Heart left ventricle (tissue), 16 donors: ENCODE measurements around the gene LOC101059915.

Experiments
- ATAC-seq, 4 donors: fragments of 200-7000 bp; cut with Tn5 transposase; one replicate each; pipeline ENCODE4 v1.9.1; 2020 to 2022; ENCODE audit warnings: moderate library complexity in 4 of 4, mild to moderate bottlenecking in 3 of 4, moderate number of reproducible peaks in 1 of 4
- DNase-seq, 5 donors: peaks; one replicate each; pipeline ENCODE4 v3.0.0-alpha.2; 2020
- H3K27ac ChIP-seq, 12 donors: fragments of 200-600 bp; sonication (generic) in 4 of 12; one replicate each; pipeline versions ENCODE4 v1.5.0 to v1.8.0; 2016 to 2022; ENCODE audit warnings: mild to moderate bottlenecking in 2 of 12
- H3K27me3 ChIP-seq, 9 donors: fragments of 200-600 bp; sonication (generic) in 2 of 9; one replicate each; pipeline versions ENCODE4 v1.5.1 to v1.8.0; 2016 to 2022; ENCODE audit warnings: mild to moderate bottlenecking in 3 of 9
- H3K36me3 ChIP-seq, 9 donors: fragments of 200-600 bp; sonication (generic) in 2 of 9; one replicate each; pipeline versions ENCODE4 v1.5.0 to v1.8.0; 2018 to 2022; ENCODE audit warnings: mild to moderate bottlenecking in 2 of 9
- H3K4me1 ChIP-seq, 12 donors: fragments of 200-600 bp; sonication (generic) in 4 of 12; one replicate each; pipeline versions ENCODE4 v1.5.0 to v1.8.0; 2016 to 2022; ENCODE audit warnings: mild to moderate bottlenecking in 3 of 12
- H3K4me3 ChIP-seq, 12 donors: fragments of 200-600 bp; sonication (generic) in 4 of 12; one replicate each; pipeline versions ENCODE4 v1.5.0 to v1.8.0; 2017 to 2022; ENCODE audit warnings: mild to moderate bottlenecking in 9 of 12, moderate library complexity in 4 of 12
- H3K9me3 ChIP-seq, 12 donors: fragments of 200-600 bp; sonication (generic) in 4 of 12; one replicate each; pipeline versions ENCODE4 v1.5.0 to v1.8.0; 2016 to 2022; ENCODE audit warnings: mild to moderate bottlenecking in 1 of 12
- POLR2A ChIP-seq, 2 donors: fragments of 450-650 bp; IDR thresholded peaks; one replicate each; pipeline ENCODE4 v1.6.1; 2017; ENCODE audit warnings: antibody characterized with exemption in 2 of 2, mild to moderate bottlenecking in 2 of 2, moderate library complexity in 2 of 2
- WGBS, 4 donors: extraction: QIAGEN DNeasy Blood & Tissue Kit in 2 of 4; methylation state at CpG; one replicate each; pipeline versions ENCODE4 v1.1.5 to v1.1.7; 2013 to 2018; 5-methylcytosine and 5-hydroxymethylcytosine counted together
- intact Hi-C, 10 donors: fragments of 100-400 bp; cut with DNase I; formaldehyde crosslinking; loops; one replicate each; pipeline versions ENCODE4 v1.11.1 to v1.14.2; 2022
- TF ChIP-seq, protein P1 (sequence below), 12 donors: fragments of 200-600 bp; sonication (generic) in 4 of 12; IDR thresholded peaks; one replicate each; pipeline versions ENCODE4 v1.5.0 to v1.8.0; 2018 to 2022; ENCODE audit warnings: antibody characterized with exemption in 12 of 12, mild to moderate bottlenecking in 5 of 12
- donor health status: ischemic (EF 13 %, LVEDD 7.1; RV severe dilation, severe dysfunction).
- donor health status: healthy with polysubstance abuse.
- donor health status: DM: no; HTN: yes; CAD: no.
- donor health status: DM: no; HTN: no; CAD: no.
- donor health status: ischemic (EF 25% LVEDD 6.9; RV normal size, moderate dysfunction).
- donor health status: ischemic (EF 25% LVEDD 5.7; RV mildly dilated, moderate dysfunction).
- donor health status: healthy.
- donor health status: DM: yes; HTN: yes; CAD: no.
- donor health status: ischemic (EF 35%, LVEDD 5.7; RV mildly dilated, moderate dysfunction).
- donor health status: nonischemic (EF 11% LVEDD 7.7; RV severe dilation, severe dysfunction).
- donor health status: DM: yes; HTN: yes; CAD: no.
- donor health status: PGD.
- donor health status: ischemic (EF 29% LVEDD 5.4; RV normal size, mild dysfunction).
- donor health status: nonischemic (EF 23%, LVEDD 6.1; RV moderate dilation, normal function).

LOC101059915 gene

GRCh38 chrX:71626576-71626975 lies 40.8 kb upstream of the LOC101059915 start:
- Histone ChIP-seq H3K9me3 (no peaks in the 10 kb centered on the region), H3K36me3 (no peaks in the 10 kb centered on the region), H3K27ac (no peak overlapping the region), H3K4me3 (no peak overlapping the region), H3K27me3 (no peaks in the 10 kb centered on the region), H3K4me1 (peaks cover 0 to 20% (median 14%) of the 10 kb centered on the region in 12 donors)
- TF ChIP-seq, protein P1, sequence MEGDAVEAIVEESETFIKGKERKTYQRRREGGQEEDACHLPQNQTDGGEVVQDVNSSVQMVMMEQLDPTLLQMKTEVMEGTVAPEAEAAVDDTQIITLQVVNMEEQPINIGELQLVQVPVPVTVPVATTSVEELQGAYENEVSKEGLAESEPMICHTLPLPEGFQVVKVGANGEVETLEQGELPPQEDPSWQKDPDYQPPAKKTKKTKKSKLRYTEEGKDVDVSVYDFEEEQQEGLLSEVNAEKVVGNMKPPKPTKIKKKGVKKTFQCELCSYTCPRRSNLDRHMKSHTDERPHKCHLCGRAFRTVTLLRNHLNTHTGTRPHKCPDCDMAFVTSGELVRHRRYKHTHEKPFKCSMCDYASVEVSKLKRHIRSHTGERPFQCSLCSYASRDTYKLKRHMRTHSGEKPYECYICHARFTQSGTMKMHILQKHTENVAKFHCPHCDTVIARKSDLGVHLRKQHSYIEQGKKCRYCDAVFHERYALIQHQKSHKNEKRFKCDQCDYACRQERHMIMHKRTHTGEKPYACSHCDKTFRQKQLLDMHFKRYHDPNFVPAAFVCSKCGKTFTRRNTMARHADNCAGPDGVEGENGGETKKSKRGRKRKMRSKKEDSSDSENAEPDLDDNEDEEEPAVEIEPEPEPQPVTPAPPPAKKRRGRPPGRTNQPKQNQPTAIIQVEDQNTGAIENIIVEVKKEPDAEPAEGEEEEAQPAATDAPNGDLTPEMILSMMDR (IDR thresholded peaks at IDR 0.05), result no peak
- TF ChIP-seq POLR2A (IDR thresholded peaks at IDR 0.05), result no peak
- WGBS, 4 donors, result 78 to 90% (median 84%) methylated on average over 3 to 6 of the region's 6 CpGs
- intact Hi-C loops, result no loop called here
- ATAC-seq (no peak), DNase-seq (no peak)

GRCh38 chrX:71627588-71628404 lies 39.5 kb upstream of the LOC101059915 start:
- 83 to 89% (median 83%) methylated on average over 14 of the region's 14 CpGs for WGBS, 4 donors
- intact Hi-C loops, result no loop called here
- TF ChIP-seq POLR2A (IDR thresholded peaks at IDR 0.05), result no peak
- TF ChIP-seq, protein P1 (IDR thresholded peaks at IDR 0.05), result no peak
- H3K27ac ChIP-seq, result no peak overlapping the region
- H3K4me3 ChIP-seq, result no peak overlapping the region
- H3K36me3 ChIP-seq, result no peaks in the 10 kb centered on the region
- no peaks in the 10 kb centered on the region for H3K9me3 ChIP-seq
- DNase-seq (no peak), ATAC-seq (no peak)
- H3K4me1 ChIP-seq, result peaks cover 0 to 10% (median 6%) of the 10 kb centered on the region in 12 donors
- H3K27me3 ChIP-seq, result no peaks in the 10 kb centered on the region

DNA sequence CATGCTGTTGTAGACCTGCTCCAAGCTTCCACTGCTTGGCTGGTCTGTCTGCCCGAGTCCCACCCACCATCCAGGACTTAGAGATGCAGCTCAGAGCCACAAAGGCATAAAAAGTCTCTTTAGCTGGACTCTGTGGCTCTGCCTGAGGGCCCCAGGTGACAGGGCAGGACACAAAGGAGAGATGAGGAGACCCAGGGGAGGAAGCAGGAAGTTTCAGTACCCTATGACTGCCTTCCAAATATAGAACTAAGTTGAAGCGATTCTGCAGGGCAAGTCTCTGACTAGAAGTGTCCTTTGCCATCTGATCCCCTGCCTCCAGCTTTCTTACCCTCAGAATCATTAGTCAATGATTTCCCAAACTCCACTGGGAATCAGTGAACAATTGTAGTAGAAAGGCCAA lies 37.9 kb upstream of the LOC101059915 start:
- no peaks in the 10 kb centered on the region for H3K36me3 ChIP-seq
- 49 to 85% (median 55%) methylated on average over 2 of the region's 2 CpGs for WGBS, 4 donors
- DNase-seq (no peak), ATAC-seq (no peak)
- no peak overlapping the region for H3K4me3 ChIP-seq
- no peaks in the 10 kb centered on the region for H3K4me1 ChIP-seq
- TF ChIP-seq POLR2A (IDR thresholded peaks at IDR 0.05), result no peak
- TF ChIP-seq, protein P1 (IDR thresholded peaks at IDR 0.05), result no peak
- no peak overlapping the region for H3K27ac ChIP-seq
- intact Hi-C loops, result no loop called here
- H3K27me3 ChIP-seq, result no peaks in the 10 kb centered on the region
- no peaks in the 10 kb centered on the region for H3K9me3 ChIP-seq

GRCh38 chrX:71632923-71633657 lies 34.3 kb upstream of the LOC101059915 start:
- WGBS, 4 donors, result 65 to 73% (median 66%) methylated on average over 10 of the region's 10 CpGs
- peak in 1 of 4 donors; percentile 23 for ATAC-seq
- H3K9me3 ChIP-seq, result no peaks in the 10 kb centered on the region
- H3K27ac ChIP-seq, result no peak overlapping the region
- no peak for TF ChIP-seq POLR2A (IDR thresholded peaks at IDR 0.05)
- TF ChIP-seq, protein P1 (IDR thresholded peaks at IDR 0.05), result no peak
- no peaks in the 10 kb centered on the region for H3K36me3 ChIP-seq
- H3K4me3 ChIP-seq, result no peak overlapping the region
- H3K27me3 ChIP-seq, result no peaks in the 10 kb centered on the region
- intact Hi-C loops, result no loop called here
- no peak for DNase-seq
- peaks cover 0 to 9% (median 0%) of the 10 kb centered on the region in 12 donors for H3K4me1 ChIP-seq
